Loucy (cell line): Measurements from ENCODE around the gene PRXL2B.

Source experiments
- H2AFZ ChIP-seq: fragments of 200-600 bp; sonication (generic); 2 replicates; pipeline ENCODE4 v1.6.0; 2016; ENCODE audit warnings: antibody characterized with exemption, mild to moderate bottlenecking, low read length, moderate library complexity
- H3F3A ChIP-seq: fragments of 200-600 bp; 2 replicates; pipeline ENCODE4 v1.6.0; 2016; ENCODE audit warnings: antibody characterized with exemption, low read depth, mild to moderate bottlenecking
- H3K27me3 ChIP-seq: fragments of 200-600 bp; sonication (generic); 2 replicates; pipeline ENCODE4 v1.6.1; 2014; ENCODE audit warnings: low read length, mild to moderate bottlenecking; ENCODE audit not compliant: insufficient read depth, poor library complexity, severe bottlenecking
- H3K36me3 ChIP-seq: fragments of 200-600 bp; sonication (generic); 2 replicates; pipeline ENCODE4 v1.6.1; 2016; ENCODE audit warnings: low read length; ENCODE audit not compliant: insufficient read depth
- H3K4me1 ChIP-seq: fragments of 200-600 bp; sonication (generic); 2 replicates; pipeline ENCODE4 v1.5.1; 2014; ENCODE audit warnings: low read length, mild to moderate bottlenecking; ENCODE audit not compliant: insufficient read depth, poor library complexity, severe bottlenecking
- H3K4me2 ChIP-seq: fragments of 200-600 bp; sonication (generic); 2 replicates; pipeline ENCODE4 v1.6.0; 2014; ENCODE audit warnings: antibody characterized with exemption, low read length, low read depth, mild to moderate bottlenecking; ENCODE audit not compliant: poor library complexity, severe bottlenecking
- H3K4me3 ChIP-seq: fragments of 200-600 bp; sonication (generic); 2 replicates; pipeline ENCODE4 v1.5.1; 2014; ENCODE audit warnings: low read length, mild to moderate bottlenecking, mixed read lengths; ENCODE audit not compliant: poor library complexity, severe bottlenecking
- H3K79me2 ChIP-seq: fragments of 200-600 bp; sonication (generic); 2 replicates; pipeline ENCODE4 v1.6.1; 2014; ENCODE audit warnings: low read length; ENCODE audit not compliant: insufficient read depth
- H3K9ac ChIP-seq: fragments of 200-600 bp; sonication (generic); 2 replicates; pipeline ENCODE4 v1.6.0; 2014; ENCODE audit warnings: mild to moderate bottlenecking, low read depth, low read length, moderate library complexity; ENCODE audit not compliant: poor library complexity, severe bottlenecking
- H3K9me2 ChIP-seq: fragments of 200-600 bp; sonication (generic); replicated peaks from 2 replicates; pipeline ENCODE4 v1.6.1; 2016; ENCODE audit warnings: low read depth, low read length, mixed read lengths
- H3K9me3 ChIP-seq: fragments of 200-600 bp; sonication (generic); 2 replicates; pipeline ENCODE4 v1.6.1; 2014; ENCODE audit warnings: mild to moderate bottlenecking, antibody characterized with exemption, low read length, low read depth; ENCODE audit not compliant: insufficient read depth
- H4K20me1 ChIP-seq: fragments of 200-600 bp; sonication (generic); 2 replicates; pipeline ENCODE4 v1.6.0; 2014; ENCODE audit warnings: antibody characterized with exemption, low read length, mild to moderate bottlenecking; ENCODE audit not compliant: insufficient read depth, poor library complexity, severe bottlenecking
- EZH2phosphoT487 ChIP-seq: fragments of 200-600 bp; IDR thresholded peaks from 2 replicates; pipeline ENCODE4 v1.6.1; 2018; ENCODE audit warnings: antibody characterized with exemption, mild to moderate bottlenecking, moderate library complexity, borderline replicate concordance
- TF ChIP-seq, protein P1 (sequence below): fragments of 200-600 bp; sonication (generic); conservative IDR thresholded peaks from 2 replicates; pipeline ENCODE4 v1.5.1; 2014; ENCODE audit warnings: mild to moderate bottlenecking, antibody characterized with exemption, low read length

PRXL2B gene

DNA sequence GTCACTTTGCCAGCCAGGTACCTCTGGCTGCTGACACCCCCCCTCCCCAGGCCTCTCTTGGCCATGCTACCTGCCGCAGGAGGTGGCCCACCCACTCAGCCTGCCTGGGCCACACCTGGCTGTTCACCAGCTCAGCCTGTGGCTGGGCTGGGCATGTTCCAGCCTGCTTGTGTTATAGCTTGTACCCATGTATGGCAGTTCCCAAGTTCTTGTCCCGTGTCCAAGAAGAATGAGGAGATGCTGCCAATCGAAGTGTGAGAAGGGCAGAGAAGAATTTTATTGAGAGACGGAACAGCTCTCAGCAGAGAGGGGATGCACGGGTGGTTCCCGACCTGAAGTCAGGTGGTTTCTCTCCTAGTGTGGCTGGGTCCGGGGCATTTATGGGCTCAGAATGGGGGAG is 50.2 kb downstream of the PRXL2B start:
- Histone ChIP-seq H3K27me3 (no peaks in the 10 kb centered on the region), H3F3A (no peaks in the 10 kb centered on the region), H3K4me2 (no peak overlapping the region), H4K20me1 (peaks cover 3% of the 10 kb centered on the region), H3K9me2 (no peaks in the 10 kb centered on the region), H2AFZ (no peak overlapping the region), H3K9ac (no peak overlapping the region), H3K36me3 (no peaks in the 10 kb centered on the region), H3K4me3 (no peak overlapping the region), H3K79me2 (peaks cover under 1% of the 10 kb centered on the region; the same call in 1 of the 2 replicates), H3K9me3 (peaks cover 9% of the 10 kb centered on the region), H3K4me1 (peaks cover 2% of the 10 kb centered on the region)
- TF ChIP-seq EZH2phosphoT487: no peak
- TF ChIP-seq, protein P1, sequence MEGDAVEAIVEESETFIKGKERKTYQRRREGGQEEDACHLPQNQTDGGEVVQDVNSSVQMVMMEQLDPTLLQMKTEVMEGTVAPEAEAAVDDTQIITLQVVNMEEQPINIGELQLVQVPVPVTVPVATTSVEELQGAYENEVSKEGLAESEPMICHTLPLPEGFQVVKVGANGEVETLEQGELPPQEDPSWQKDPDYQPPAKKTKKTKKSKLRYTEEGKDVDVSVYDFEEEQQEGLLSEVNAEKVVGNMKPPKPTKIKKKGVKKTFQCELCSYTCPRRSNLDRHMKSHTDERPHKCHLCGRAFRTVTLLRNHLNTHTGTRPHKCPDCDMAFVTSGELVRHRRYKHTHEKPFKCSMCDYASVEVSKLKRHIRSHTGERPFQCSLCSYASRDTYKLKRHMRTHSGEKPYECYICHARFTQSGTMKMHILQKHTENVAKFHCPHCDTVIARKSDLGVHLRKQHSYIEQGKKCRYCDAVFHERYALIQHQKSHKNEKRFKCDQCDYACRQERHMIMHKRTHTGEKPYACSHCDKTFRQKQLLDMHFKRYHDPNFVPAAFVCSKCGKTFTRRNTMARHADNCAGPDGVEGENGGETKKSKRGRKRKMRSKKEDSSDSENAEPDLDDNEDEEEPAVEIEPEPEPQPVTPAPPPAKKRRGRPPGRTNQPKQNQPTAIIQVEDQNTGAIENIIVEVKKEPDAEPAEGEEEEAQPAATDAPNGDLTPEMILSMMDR: no peak

DNA sequence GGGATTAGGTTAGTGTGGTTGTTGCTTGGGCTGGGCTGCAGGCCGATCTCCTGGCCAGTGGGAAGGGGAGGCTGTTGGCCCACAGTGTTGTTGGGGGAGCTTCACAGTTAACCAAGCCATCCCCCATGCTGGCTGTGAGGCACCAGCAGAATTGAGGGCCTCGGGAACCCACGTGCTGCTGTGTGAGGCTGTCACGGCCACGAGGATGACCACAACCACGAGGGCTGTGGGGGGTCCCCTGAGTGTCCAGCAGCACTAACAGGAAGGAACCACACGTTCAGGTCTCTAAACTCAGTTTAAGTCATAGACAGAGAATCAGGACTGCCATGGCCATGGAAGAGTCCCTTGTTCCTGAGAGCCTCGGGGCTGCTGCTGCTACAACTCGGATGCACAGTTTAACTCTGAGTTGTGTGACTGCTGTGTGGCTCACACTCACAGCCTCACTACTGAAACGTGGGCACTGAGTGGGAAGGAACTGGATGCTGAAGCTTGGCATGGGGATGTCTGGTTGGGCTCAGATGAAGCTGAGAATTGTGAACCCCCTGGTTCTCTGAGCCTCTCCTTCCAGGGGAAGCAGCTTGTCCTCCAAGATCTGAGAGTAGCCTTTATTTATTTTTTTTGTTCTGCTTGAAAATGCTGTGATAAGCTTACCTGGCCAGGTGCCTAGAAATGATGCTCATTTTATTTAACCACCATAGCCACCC is 51.0 kb downstream of the PRXL2B start:
- TF ChIP-seq EZH2phosphoT487: no peak
- TF ChIP-seq, protein P1: no peak
- Histone ChIP-seq H3K27me3 (no peaks in the 10 kb centered on the region), H3K9me3 (peaks cover 9% of the 10 kb centered on the region)

DNA sequence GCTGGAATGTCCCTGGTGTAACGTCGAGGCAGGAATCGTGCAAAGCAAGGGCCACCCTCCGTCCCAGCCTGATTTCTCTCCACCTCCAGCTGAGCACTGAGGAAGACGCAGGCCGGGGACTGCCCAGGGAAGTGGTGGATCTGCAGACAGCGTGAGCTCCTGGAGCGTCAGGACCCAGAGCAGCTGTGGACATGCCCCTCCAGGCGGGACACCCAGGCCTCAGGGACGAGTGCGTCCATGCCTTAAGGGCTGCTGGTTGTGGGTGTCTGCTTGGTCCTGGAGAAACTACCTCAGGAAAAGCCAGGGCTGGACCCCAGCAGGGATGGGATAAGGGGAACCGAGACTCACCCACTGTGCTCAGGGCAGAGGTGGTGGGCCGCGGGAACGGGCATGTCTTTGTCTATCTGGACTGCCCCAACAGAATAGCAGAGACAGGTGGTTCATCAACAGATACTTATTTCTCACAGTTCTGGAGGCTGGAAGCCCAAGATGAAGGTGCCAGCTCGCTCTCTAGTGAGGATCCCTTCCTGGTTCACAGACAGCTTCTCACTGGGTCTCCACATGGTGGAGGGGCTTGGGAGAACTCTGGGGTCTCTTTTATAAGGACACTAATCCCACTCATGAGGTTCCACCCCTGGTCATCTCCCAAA is 52.0 kb downstream of the PRXL2B start:
- no peaks in the 10 kb centered on the region for H3K36me3 ChIP-seq

More for the DNA sequence above, 51.0 kb downstream of the PRXL2B start:
- Histone ChIP-seq H3K79me2 (peaks cover 6% of the 10 kb centered on the region; the same call in 1 of the 2 replicates), H3K9ac (no peak overlapping the region), H2AFZ (no peak overlapping the region), H4K20me1 (peaks cover 4% of the 10 kb centered on the region), H3K4me1 (peaks cover 8% of the 10 kb centered on the region), H3K36me3 (no peaks in the 10 kb centered on the region), H3K4me2 (no peak overlapping the region), H3K9me2 (no peaks in the 10 kb centered on the region), H3K4me3 (no peak overlapping the region), H3F3A (no peaks in the 10 kb centered on the region)

More for the DNA sequence above, 52.0 kb downstream of the PRXL2B start:
- TF ChIP-seq, protein P1: no peak
- no peak for TF ChIP-seq EZH2phosphoT487
- Histone ChIP-seq H4K20me1 (peaks cover 4% of the 10 kb centered on the region), H2AFZ (no peak overlapping the region), H3K9me3 (peaks cover 9% of the 10 kb centered on the region), H3K9ac (no peak overlapping the region), H3K9me2 (no peaks in the 10 kb centered on the region), H3K4me3 (no peak overlapping the region), H3K4me2 (no peak overlapping the region), H3K27me3 (no peaks in the 10 kb centered on the region), H3K79me2 (peaks cover 6% of the 10 kb centered on the region; the same call in 1 of the 2 replicates), H3K4me1 (peaks cover 8% of the 10 kb centered on the region), H3F3A (no peaks in the 10 kb centered on the region)
